HG03175 (cell line): ENCODE results near the gene ZP3.
A peak's percentile ranks its signal among the peaks of the same experiment; 100 is the strongest.
"Not testable (repeated sequence)": the region's sequence is repeated elsewhere in the genome, so short reads cannot be mapped to it uniquely, and the experiment has no call there.

ENCODE experiments used
- ATAC-seq: cut with Tn5 transposase; IDR thresholded peaks from one replicate; pipeline ENCODE4 v1.9.1; 2021; ENCODE audit warnings: mild to moderate bottlenecking, moderate library complexity; ENCODE audit not compliant: unreplicated experiment

ZP3 gene

GRCh38 chr7:76424413-76425111 lies at the start of gene ZP3:
TSS of gene ZP3 (plus strand) at chr7:76424950. CDS start at chr7:76424965, 15 bp downstream.
- no peak for ATAC-seq

- no peak for ATAC-seq
Measured at GRCh38 chr7:76375251-76375650, 49.5 kb upstream of the ZP3 start.

GRCh38 chr7:76377186-76377918 lies 47.4 kb upstream of the ZP3 start:
- no peak for ATAC-seq

- ATAC-seq: no peak
Measured at GRCh38 chr7:76380623-76380966, 44.2 kb upstream of the ZP3 start.

GRCh38 chr7:76381814-76382213 lies 42.9 kb upstream of the ZP3 start:
- ATAC-seq: no peak

- no peak for ATAC-seq
Measured at GRCh38 chr7:76383089-76383944, 41.4 kb upstream of the ZP3 start.

- no peak for ATAC-seq
Measured at GRCh38 chr7:76386691-76387260, 38.0 kb upstream of the ZP3 start.

GRCh38 chr7:76387789-76388188 lies 37.0 kb upstream of the ZP3 start:
- ATAC-seq: not testable (repeated sequence)

GRCh38 chr7:76390092-76390491 lies 34.7 kb upstream of the ZP3 start:
- ATAC-seq: no peak

GRCh38 chr7:76392531-76393115 lies 32.1 kb upstream of the ZP3 start:
- no peak for ATAC-seq

GRCh38 chr7:76393116-76394031 lies 31.4 kb upstream of the ZP3 start:
- ATAC-seq: peak; percentile 85

- ATAC-seq: no peak
Measured at GRCh38 chr7:76394957-76395356, 29.8 kb upstream of the ZP3 start.

- not testable (repeated sequence) for ATAC-seq
Measured at GRCh38 chr7:76395605-76395964, 29.2 kb upstream of the ZP3 start.

- ATAC-seq: no peak
Measured at GRCh38 chr7:76395965-76396726, 28.6 kb upstream of the ZP3 start.

- ATAC-seq: no peak
Measured at GRCh38 chr7:76396864-76397263, 27.9 kb upstream of the ZP3 start.

GRCh38 chr7:76397409-76398183 lies 27.2 kb upstream of the ZP3 start:
- ATAC-seq: peak; percentile 33

- no peak for ATAC-seq
Measured at GRCh38 chr7:76400248-76400647, 24.5 kb upstream of the ZP3 start.

GRCh38 chr7:76403097-76403496 lies 21.7 kb upstream of the ZP3 start:
- ATAC-seq: not testable (repeated sequence)
